CD14-positive monocyte (primary cell): ENCODE measurements around the gene CUL1. TPM values are rescaled to one million over a fixed set of nuclear protein-coding genes. Genes with fewer than 3 reads are reported as not detected.

Source experiments
- DNase-seq, 3 donors: peaks; one replicate each; pipeline ENCODE4 v3.0.0-alpha.2; 2011 to 2022
- H2AFZ ChIP-seq: 2 replicates; pipeline ENCODE4 v1.6.0; 2012; ENCODE audit warnings: mild to moderate bottlenecking, low read depth, low read length, inconsistent platforms; ENCODE audit not compliant: insufficient read depth, poor library complexity, severe bottlenecking
- H3K27ac ChIP-seq, 2 donors: 1 replicate in 1 of 2; 2 replicates in 1 of 2; pipeline ENCODE4 v1.5.1; 2012 to 2013; ENCODE audit warnings: low read length in 2 of 2, control low read depth in 1 of 2, inconsistent platforms in 1 of 2, low read depth in 1 of 2, mild to moderate bottlenecking in 1 of 2
- H3K27me3 ChIP-seq, 2 donors: one replicate each; pipeline versions ENCODE4 v1.6.0 to v1.6.1; 2011 to 2013; ENCODE audit warnings: low read length in 2 of 2; ENCODE audit not compliant: control insufficient read depth in 2 of 2, insufficient read depth in 2 of 2
- H3K36me3 ChIP-seq, 2 donors: replicated peaks in 1 of 2; 1 replicate in 1 of 2; 2 replicates in 1 of 2; pipeline versions ENCODE4 v1.5.1 to v1.6.1; 2012 to 2013; ENCODE audit warnings: low read length in 2 of 2, control low read depth in 1 of 2, inconsistent platforms in 1 of 2, mild to moderate bottlenecking in 1 of 2; ENCODE audit not compliant: insufficient read depth in 2 of 2, control insufficient read depth in 1 of 2
- H3K4me1 ChIP-seq, 2 donors: 1 replicate in 1 of 2; 2 replicates in 1 of 2; pipeline versions ENCODE4 v1.5.1 to v1.6.1; 2012 to 2013; ENCODE audit warnings: low read length in 2 of 2, control low read depth in 1 of 2, inconsistent platforms in 1 of 2, mild to moderate bottlenecking in 1 of 2, moderate library complexity in 1 of 2; ENCODE audit not compliant: insufficient read depth in 2 of 2, control insufficient read depth in 1 of 2
- H3K4me2 ChIP-seq: replicated peaks from 2 replicates; pipeline ENCODE3; 2012; ENCODE audit warnings: low read length, moderate library complexity, mild to moderate bottlenecking; ENCODE audit not compliant: poor library complexity, severe bottlenecking; ENCODE audit errors: extremely low read depth
- H3K4me3 ChIP-seq, 3 experiments: fragments of 200-600 bp in 1 of 3; sonication (generic) in 1 of 3; replicated peaks in 1 of 3; 1 replicate in 2 of 3; 2 replicates in 1 of 3; pipeline ENCODE4 v1.5.1; 2011 to 2013; ENCODE audit warnings: low read length in 3 of 3, mild to moderate bottlenecking in 3 of 3, control low read depth in 2 of 3, low read depth in 2 of 3, inconsistent platforms in 1 of 3, moderate library complexity in 1 of 3
- H3K79me2 ChIP-seq: 2 replicates; pipeline ENCODE4 v1.6.0; 2012; ENCODE audit warnings: mild to moderate bottlenecking, control low read depth, inconsistent platforms, low read length, moderate library complexity; ENCODE audit not compliant: insufficient read depth
- H3K9ac ChIP-seq: 2 replicates; pipeline ENCODE4 v1.6.0; 2017; ENCODE audit warnings: low read length, mild to moderate bottlenecking; ENCODE audit not compliant: insufficient read depth, poor library complexity, severe bottlenecking
- H3K9me3 ChIP-seq, 2 donors: replicated peaks in 1 of 2; 1 replicate in 1 of 2; 2 replicates in 1 of 2; pipeline versions ENCODE4 v1.5.1 to v1.6.1; 2012 to 2013; ENCODE audit warnings: low read length in 2 of 2, control low read depth in 1 of 2; ENCODE audit not compliant: control insufficient read depth in 1 of 2, insufficient read depth in 1 of 2
- H4K20me1 ChIP-seq: 2 replicates; pipeline ENCODE4 v1.6.0; 2012; ENCODE audit warnings: mild to moderate bottlenecking, low read length, control low read depth, moderate library complexity; ENCODE audit not compliant: insufficient read depth
- H3K27ac Mint-ChIP-seq, 7 donors: one replicate each; pipeline ENCODE4 v1.8.0; 2020; ENCODE audit warnings: mild to moderate bottlenecking in 7 of 7, mixed read lengths in 7 of 7, moderate library complexity in 6 of 7, inconsistent platforms in 2 of 7
- H3K27me3 Mint-ChIP-seq, 3 donors: one replicate each; pipeline ENCODE4 v1.8.0; 2021 to 2022; ENCODE audit warnings: low read depth in 3 of 3, mild to moderate bottlenecking in 3 of 3, mixed read lengths in 3 of 3, moderate library complexity in 3 of 3, inconsistent platforms in 1 of 3
- H3K36me3 Mint-ChIP-seq, 2 donors: one replicate each; pipeline ENCODE4 v1.8.0; 2020; ENCODE audit warnings: mixed read lengths in 2 of 2, inconsistent platforms in 1 of 2, mild to moderate bottlenecking in 1 of 2
- H3K4me1 Mint-ChIP-seq: one replicate; pipeline ENCODE4 v1.8.0; 2020; ENCODE audit warnings: mild to moderate bottlenecking, mixed read lengths
- H3K4me3 Mint-ChIP-seq, 2 donors: one replicate each; pipeline ENCODE4 v1.8.0; 2020; ENCODE audit warnings: mild to moderate bottlenecking in 2 of 2, mixed read lengths in 2 of 2, moderate library complexity in 1 of 2
- H3K9me3 Mint-ChIP-seq, 7 donors: one replicate each; pipeline ENCODE4 v1.8.0; 2020 to 2022; ENCODE audit warnings: mixed read lengths in 7 of 7, mild to moderate bottlenecking in 6 of 7, moderate library complexity in 6 of 7, inconsistent platforms in 2 of 7
- CTCF ChIP-seq: fragments of 200-600 bp; IDR thresholded peaks from one replicate; pipeline ENCODE4 v1.8.0; 2022; ENCODE audit warnings: antibody characterized with exemption, mild to moderate bottlenecking
- WGBS: methylation state at CpG from one replicate; pipeline ENCODE4 v1.1.5; 2013; ENCODE audit warnings: missing lambda C conversion rate; ENCODE audit not compliant: insufficient coverage; 5-methylcytosine and 5-hydroxymethylcytosine counted together
- intact Hi-C, 2 donors: fragments of 100-400 bp; cut with micrococcal nuclease; formaldehyde crosslinking; loops; one replicate each; pipeline versions ENCODE4 v1.15.0 to v1.15.1; 2023
- polyA plus RNA-seq, 3 donors: library from polyadenylated mRNA; depleted of rRNA in 1 of 3; unstranded in 2 of 3; stranded (reverse) in 1 of 3; fragments of 300-500 nt in 2 of 3; fragments of >200 nt in 1 of 3; fragmentation: Illumina TruSeq in 2 of 3; gene quantifications; 1 replicate in 2 of 3; 2 replicates in 1 of 3; pipeline ENCODE4 v1.2.3, GENCODE V29; 2012 to 2021

Gene CUL1
- polyA plus RNA-seq, 3 donors, result 22.8 to 32.6 (median 23.9) TPM

- Mint-ChIP-seq H3K9me3 (no peaks in the 10 kb centered on the region), H3K4me1 (peaks cover 53% of the 10 kb centered on the region), H3K36me3 (no peaks in the 10 kb centered on the region), H3K4me3 (peak overlapping the region; percentile 84 to 97), H3K27ac (peak overlapping the region; percentile 64 to 91 (median 82)), H3K27me3 (peaks cover 0 to 4% (median 1%) of the 10 kb centered on the region in 3 donors)
- Histone ChIP-seq H4K20me1 (peaks cover 57% of the 10 kb centered on the region), H3K27me3 (no peaks in the 10 kb centered on the region), H3K79me2 (peaks cover 63% of the 10 kb centered on the region), H3K27ac (peak overlapping the region; percentile 76 to 86), H3K9me3 (no peaks in the 10 kb centered on the region), H3K4me2 (peak overlapping the region; percentile 83), H3K4me3 (peak overlapping the region; percentile 66 to 85 (median 77)), H3K4me1 (peaks cover 24 to 31% of the 10 kb centered on the region in 2 donors), H3K36me3 (no peaks in the 10 kb centered on the region), H3K9ac (peak overlapping the region; percentile 94), H2AFZ (peak overlapping the region; percentile 86)
- intact Hi-C loops, result loop anchor here in 1 of 2 donors (10.0 kb wide), 1 partner anchor 75 kb away; no protein-coding TSS in a partner anchor
- DNase-seq, result peak in 1 of 3 donors; percentile 19
- no peak for TF ChIP-seq CTCF
- 0% methylated on average over 26 of the region's 36 CpGs for WGBS
These were observed 1.3 kb downstream of the CUL1 start for GRCh38 chr7:148699782-148700629.

- Histone ChIP-seq H3K36me3 (no peaks in the 10 kb centered on the region), H3K27me3 (no peaks in the 10 kb centered on the region), H3K4me1 (peaks cover 24 to 31% of the 10 kb centered on the region in 2 donors), H3K27ac (no peak overlapping the region), H3K9ac (no peak overlapping the region), H3K79me2 (peaks cover 70% of the 10 kb centered on the region), H3K9me3 (no peaks in the 10 kb centered on the region), H4K20me1 (peaks cover 63% of the 10 kb centered on the region), H3K4me2 (peak overlapping the region; percentile 83), H2AFZ (no peak overlapping the region), H3K4me3 (peak overlapping the region in 2 of 3 experiments; percentile 66 to 85)
- DNase-seq, result no peak
- no peak for TF ChIP-seq CTCF
- peaks cover 0 to 4% (median 1%) of the 10 kb centered on the region in 3 donors for H3K27me3 Mint-ChIP-seq
- H3K27ac Mint-ChIP-seq, result peak overlapping the region in 3 of 7 donors; percentile 13 to 59 (median 18)
- 10% methylated on average over 2 of the region's 3 CpGs for WGBS
- intact Hi-C loops, result no loop called here
- H3K4me1 Mint-ChIP-seq, result peaks cover 57% of the 10 kb centered on the region
- H3K4me3 Mint-ChIP-seq, result peak overlapping the region; percentile 84 to 97
- H3K36me3 Mint-ChIP-seq, result no peaks in the 10 kb centered on the region
- no peaks in the 10 kb centered on the region for H3K9me3 Mint-ChIP-seq
These were observed 2.0 kb downstream of the CUL1 start for GRCh38 chr7:148700661-148701064.
